GM21381 (cell line): ENCODE results near the gene RNU6-9.
"Not testable (repeated sequence)": the region's sequence is repeated elsewhere in the genome, so short reads cannot be mapped to it uniquely, and the experiment has no call there.

Experiments
- ATAC-seq: cut with Tn5 transposase; IDR thresholded peaks from one replicate; pipeline ENCODE4 v1.9.1; 2021; ENCODE audit warnings: mild to moderate bottlenecking, moderate library complexity; ENCODE audit not compliant: unreplicated experiment

RNU6-9 gene

GRCh38 chr19:876780-877314 lies 16.4 kb upstream of the RNU6-9 start:
- ATAC-seq, result no peak

GRCh38 chr19:877992-878660 lies 15.2 kb upstream of the RNU6-9 start:
- not testable (repeated sequence) for ATAC-seq

DNA sequence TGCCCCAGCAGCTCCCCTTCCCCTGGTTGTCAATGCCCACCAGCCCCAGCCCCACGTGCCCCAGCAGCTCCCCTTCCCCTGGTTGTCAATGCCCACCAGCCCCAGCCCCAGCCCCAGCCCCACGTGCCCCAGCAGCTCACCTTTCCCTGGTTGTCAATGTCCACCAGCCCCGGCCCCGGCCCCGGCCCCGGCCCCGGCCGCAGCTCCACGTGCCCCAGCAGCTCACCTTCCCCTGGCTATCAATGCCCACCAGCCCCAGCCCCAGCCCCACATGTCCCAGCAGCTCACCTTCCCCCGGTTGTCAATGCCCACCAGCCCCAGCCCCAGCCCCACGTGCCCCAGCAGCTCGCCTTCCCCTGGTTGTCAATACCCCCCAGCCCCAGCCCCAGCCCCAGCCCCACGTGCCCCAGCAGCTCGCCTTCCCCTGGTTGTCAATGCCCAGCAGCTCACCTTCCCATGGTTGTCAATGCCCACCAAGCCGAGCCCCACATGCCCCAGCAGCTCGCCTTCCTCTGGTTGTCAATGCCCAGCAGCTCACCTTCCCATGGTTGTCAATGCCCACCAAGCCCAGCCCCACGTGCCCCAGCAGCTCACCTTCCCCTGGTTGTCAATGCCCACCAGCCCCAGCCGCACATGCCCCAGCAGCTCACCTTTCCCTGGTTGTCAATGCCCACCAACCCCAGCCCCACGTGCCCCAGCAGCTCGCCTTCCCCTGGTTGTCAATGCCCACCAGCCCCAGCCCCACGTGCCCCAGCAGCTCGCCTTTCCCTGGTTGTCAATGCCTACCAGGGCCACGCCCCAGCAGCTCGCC lies 14.3 kb upstream of the RNU6-9 start:
- ATAC-seq, result not testable (repeated sequence)

- no peak for ATAC-seq
Observed at GRCh38 chr19:879711-880438, 13.4 kb upstream of the RNU6-9 start.

DNA sequence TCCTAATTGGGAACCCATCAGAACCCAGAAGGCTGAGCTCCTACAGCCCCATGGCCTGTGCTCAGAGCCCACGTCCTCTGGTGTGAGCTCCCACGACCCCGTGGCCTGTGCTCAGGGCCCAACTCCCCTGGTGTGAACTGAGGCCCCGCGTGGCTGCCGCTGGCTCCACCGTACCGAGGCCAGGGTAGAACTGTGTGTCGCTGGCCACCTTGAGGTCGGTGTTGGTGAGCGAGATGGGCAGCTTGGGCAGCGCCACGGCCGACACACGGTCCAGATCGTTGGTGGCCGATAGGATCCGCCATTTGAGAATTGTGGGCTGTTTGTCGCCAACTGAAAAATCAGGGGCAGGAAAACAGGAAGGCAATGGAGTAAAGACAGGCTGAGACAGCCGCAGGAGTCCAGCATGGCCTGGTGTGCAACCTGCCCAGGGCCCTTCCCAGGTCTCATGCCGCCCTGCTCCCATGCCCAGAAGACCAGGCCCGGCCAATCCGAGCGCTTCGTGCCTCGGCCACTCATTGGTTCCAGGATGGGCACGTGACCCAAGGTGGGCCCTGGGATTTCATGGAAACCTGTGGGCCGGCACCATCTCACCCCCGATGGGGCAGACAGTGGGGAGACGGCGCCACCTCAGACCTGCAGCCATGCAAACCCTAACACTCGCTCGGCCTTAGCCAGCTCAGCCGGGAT lies 11.8 kb upstream of the RNU6-9 start:
- ATAC-seq, result no peak

GRCh38 chr19:882871-883497 lies 10.3 kb upstream of the RNU6-9 start:
- ATAC-seq, result no peak

- ATAC-seq, result no peak
Observed at GRCh38 chr19:883661-884211, 9.5 kb upstream of the RNU6-9 start.

DNA sequence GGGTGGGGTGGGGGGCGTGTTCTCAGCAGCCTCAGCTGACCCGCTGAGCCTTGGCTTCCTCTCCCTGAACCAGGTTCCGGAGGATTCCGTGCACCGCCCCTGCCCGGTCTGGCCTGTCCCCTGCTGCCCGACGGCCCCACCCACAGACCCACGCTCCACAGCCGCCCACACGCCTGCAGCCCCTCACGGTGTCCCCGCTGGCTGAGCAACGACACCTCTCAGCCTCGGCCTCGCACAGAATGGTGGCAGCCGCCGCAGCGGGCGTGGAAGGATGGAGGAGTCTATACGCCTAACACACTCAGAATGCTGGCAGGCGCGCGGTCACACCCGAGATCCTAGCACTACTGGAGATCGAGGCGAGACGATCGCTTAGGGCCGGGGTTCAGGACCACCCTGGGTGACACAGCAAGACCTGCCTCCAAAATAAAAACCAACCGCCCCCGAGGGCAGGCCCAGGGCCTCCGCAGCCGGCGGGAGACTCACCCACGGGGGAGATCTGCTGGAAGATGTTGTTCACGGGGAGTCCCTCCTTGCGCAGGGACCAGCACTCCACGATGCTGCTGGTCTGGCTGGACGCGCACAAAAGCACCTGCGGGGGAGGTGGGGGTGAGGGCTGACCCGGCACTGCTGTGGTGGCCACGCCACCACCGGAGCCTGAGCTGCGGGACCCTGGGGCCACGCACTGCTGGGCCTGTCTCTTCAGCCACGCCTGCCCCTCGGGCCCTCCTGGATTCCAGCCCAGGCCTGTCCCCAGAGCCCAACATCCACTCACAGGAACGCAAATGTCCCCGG lies 8.7 kb upstream of the RNU6-9 start:
- ATAC-seq, result no peak

GRCh38 chr19:885536-886224 lies 7.6 kb upstream of the RNU6-9 start:
- ATAC-seq, result no peak

- no peak for ATAC-seq
Observed at GRCh38 chr19:887072-887471, 6.2 kb upstream of the RNU6-9 start.

- no peak for ATAC-seq
Observed at GRCh38 chr19:887599-887998, 5.7 kb upstream of the RNU6-9 start.

- ATAC-seq, result no peak
Observed at GRCh38 chr19:888581-889385, 4.5 kb upstream of the RNU6-9 start.

GRCh38 chr19:889662-890295 lies 3.5 kb upstream of the RNU6-9 start:
- no peak for ATAC-seq

DNA sequence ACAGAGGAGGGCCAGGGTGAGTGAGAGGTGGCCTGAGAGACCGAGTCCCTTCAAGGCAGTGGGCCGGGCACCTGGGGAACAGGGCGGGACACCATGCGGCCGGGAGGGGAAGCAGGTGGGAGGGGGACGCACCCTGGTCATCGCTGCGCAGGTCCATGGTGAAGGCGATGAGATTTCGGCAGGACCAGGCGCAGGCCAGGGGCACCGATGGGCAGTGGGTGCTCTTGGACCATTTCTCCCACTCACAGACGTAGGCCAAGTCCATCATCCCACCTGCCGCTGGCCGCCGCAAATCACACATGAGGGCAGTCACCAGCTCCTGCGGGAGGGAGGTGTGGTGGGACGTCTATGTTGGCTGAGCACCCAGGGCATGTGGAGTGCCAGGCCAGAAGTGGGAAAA lies 2.5 kb upstream of the RNU6-9 start:
- ATAC-seq, result no peak

GRCh38 chr19:891421-892200 lies 1.7 kb upstream of the RNU6-9 start:
- ATAC-seq, result not testable (repeated sequence)

GRCh38 chr19:892243-892893 lies 916 bp upstream of the RNU6-9 start:
- ATAC-seq, result no peak
